ENCODE measurements around the gene LBR.

The LBR gene

DNA sequence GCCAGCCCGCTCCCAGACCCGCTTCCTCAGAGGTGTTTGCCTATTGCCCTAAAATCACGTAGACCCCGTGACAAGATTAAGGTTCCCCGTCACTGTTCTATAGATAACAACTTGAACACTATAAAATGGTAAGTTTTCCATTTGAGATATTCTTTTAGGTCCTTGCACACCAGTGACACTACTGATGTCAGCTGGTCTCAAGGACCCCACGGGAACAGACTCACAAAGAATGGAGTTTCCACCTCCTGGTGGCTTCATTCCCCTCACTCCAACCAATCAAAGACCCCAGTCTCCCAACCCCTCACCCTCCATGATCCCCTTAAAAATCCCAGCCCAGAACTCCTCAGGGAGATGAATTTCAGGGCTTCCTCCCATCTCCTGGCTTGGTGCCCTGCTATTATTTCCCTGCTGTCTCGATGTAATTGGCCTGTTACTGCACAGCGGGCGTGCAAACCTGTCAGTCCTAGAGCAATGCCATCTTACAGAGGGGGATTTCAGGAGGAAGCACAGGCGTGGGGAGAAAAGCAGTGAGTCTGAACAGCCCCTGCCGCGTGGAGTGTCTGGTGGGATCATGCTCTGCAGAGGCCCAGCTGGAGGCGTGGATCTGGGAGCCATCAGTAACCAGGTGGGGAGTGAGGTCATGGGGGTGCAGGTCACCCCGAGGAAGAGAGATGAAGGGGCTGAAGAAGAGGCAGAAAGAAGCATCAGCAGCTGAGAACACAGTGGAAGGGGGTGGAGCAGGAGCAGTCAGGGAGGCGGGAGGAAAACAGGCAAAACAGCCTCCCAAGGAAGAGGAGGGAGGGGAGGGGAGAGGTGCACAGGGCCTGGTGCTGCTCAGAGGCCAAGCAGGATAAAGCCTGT is 35.1 kb upstream of the LBR start:
- no peak for DNase-seq

DNA sequence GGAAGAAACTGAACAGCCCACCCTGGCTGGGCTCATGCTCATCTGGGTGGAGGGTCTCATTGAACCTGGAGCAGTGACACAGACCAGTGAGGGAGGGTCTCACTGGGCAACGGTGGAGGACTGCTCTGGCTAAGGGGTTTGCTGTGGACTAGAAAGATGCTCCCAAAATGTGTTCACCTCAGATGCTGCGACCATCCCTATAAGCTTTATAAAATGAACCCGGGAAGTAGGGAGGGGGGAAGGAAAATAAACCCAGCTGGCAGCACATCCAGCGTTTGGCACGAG is 34.5 kb upstream of the LBR start:
- no peak for DNase-seq

GRCh38 chr1:225461533-225462428 is 33.9 kb upstream of the LBR start:
- DNase-seq = no peak

GRCh38 chr1:225460737-225461532 is 33.1 kb upstream of the LBR start:
- DNase-seq = no peak

DNA sequence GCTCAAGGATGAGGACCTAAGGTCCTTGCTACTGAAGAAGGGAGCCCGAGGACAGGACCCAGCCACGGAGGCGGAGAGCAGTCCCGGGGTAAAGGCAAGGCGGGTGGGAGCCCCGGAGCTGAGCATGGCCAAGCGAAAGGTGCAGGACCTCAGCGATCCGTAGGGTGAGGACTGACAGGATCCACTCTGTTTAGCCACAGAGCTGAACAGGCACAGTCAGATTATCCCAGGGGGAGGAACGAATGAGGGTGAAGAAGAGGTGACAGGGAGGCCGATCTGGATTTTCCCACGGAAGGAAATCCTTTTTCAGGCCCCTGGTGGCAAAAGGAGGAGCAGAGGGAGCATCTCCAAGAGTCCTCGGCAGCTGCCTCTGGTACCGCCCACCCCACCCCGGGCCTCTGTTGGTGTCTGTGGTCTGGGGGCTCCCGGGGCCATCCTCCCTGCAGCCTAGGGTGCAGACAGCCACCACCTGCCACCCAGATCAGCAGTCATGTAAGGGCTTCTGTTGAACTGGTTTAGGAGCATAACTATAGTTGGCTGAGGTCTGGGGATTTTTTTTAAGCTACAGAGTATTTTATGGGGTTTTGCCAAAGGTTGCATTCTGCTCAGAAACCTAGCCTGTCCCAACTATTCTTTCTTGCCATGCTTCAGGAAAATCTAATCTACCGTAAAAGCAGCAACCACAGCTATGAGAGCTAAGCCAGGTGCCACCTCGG is 32.3 kb upstream of the LBR start:
- DNase-seq = no peak

DNA sequence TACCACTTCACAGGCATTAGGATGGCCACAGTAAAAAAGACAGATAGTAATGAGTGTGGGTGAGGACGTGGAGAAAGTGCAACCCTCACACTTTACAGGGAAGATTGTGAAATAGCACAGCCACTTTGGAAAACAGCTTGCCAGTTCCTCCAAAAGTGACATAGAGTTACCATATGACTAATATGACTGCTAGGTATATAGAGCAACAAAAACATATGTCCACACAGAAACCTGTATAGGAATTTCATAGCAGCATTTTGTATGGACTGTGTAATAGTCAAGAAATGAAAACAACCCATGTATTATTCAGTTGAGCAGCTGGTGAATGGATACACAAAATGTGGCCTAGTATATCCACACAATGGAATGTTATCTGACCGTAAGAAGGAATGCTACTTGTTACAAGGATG is 30.4 kb upstream of the LBR start:
- no peak for DNase-seq

DNA sequence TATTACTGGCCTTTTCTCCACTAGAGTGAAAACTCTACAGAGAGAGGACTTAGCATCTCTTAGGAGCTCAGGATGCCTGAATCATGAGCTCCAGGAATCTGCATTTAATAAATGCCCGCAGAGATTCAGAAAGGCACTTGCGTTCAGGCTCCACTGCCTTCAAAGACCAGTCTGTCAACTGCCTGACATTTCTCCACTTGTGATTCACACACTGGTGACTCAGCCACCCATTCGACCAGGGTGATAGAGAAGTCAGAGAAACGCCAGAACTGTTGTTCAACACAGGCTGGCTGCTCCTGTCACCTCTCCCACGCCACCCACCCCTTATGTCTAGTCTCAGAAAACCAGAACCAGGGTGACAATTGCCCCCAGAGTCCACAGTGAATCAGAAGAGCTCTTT is 26.9 kb upstream of the LBR start:
- no peak for DNase-seq

GRCh38 chr1:225453797-225454648 is 26.2 kb upstream of the LBR start:
- DNase-seq = no peak

DNA sequence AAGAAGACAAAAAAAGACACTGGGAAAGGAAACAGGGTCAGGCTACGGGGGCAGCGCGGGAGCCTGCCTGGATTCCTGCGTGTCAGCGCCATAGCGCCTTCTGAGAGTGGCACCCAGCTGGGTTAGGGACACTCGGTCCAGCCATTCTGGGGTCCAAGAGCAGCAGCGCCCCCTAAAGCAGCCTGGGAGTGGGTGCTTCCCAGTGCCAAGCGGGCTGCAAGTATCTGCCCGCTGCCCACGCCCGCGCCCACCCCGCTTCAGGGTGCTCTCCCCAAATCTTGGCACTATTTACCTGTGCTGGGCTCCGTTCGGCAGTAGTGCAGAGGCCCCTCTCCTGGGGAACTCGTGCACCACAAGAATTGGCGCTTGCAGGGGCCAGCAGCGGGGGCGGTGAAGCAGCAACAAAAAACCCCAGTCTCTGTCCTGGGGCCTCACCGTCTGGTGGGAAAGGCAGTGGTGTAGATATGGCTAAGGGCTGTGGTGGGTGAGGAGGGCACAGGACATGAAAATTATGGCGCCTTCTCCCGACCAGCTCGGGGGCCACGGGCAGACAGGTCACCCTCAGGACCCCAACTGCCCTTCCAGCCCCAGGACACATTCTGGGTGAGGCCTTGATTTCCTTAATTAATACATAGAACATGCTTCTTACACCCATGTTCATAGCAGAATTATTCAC is 24.1 kb upstream of the LBR start:
- DNase-seq = no peak

GRCh38 chr1:225451340-225451739 is 23.5 kb upstream of the LBR start:
- DNase-seq = no peak

- DNase-seq = no peak
Measured at GRCh38 chr1:225450491-225451191, 22.8 kb upstream of the LBR start.

DNA sequence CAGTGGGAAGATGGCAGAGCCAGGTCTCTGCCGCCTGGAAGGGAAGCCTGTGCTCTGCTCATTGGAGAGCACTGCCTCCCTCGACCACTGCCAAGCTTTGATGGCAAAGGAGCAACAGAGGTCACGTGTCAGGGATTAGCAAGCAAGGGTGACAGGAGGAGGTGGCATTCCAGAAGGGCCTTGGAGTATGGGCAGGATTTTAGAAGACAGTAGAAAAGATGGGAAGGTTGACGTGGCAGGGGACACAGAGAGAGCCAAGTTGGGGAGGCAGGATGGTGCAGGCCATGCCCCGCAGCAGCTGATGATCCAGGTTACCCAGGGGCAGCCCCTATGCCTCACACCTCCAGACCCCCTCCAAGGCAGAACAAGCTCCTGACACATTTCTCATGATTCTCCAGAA is 21.9 kb upstream of the LBR start:
- no peak for DNase-seq

GRCh38 chr1:225449261-225449660 is 21.4 kb upstream of the LBR start:
- DNase-seq = no peak

GRCh38 chr1:225448146-225448805 is 20.4 kb upstream of the LBR start:
- no peak for DNase-seq

GRCh38 chr1:225447650-225448089 is 19.8 kb upstream of the LBR start:
- DNase-seq = no peak

- DNase-seq = no peak
Measured at GRCh38 chr1:225446981-225447615, 19.3 kb upstream of the LBR start.

- no peak for DNase-seq
Measured at GRCh38 chr1:225446595-225446960, 18.7 kb upstream of the LBR start.

DNA sequence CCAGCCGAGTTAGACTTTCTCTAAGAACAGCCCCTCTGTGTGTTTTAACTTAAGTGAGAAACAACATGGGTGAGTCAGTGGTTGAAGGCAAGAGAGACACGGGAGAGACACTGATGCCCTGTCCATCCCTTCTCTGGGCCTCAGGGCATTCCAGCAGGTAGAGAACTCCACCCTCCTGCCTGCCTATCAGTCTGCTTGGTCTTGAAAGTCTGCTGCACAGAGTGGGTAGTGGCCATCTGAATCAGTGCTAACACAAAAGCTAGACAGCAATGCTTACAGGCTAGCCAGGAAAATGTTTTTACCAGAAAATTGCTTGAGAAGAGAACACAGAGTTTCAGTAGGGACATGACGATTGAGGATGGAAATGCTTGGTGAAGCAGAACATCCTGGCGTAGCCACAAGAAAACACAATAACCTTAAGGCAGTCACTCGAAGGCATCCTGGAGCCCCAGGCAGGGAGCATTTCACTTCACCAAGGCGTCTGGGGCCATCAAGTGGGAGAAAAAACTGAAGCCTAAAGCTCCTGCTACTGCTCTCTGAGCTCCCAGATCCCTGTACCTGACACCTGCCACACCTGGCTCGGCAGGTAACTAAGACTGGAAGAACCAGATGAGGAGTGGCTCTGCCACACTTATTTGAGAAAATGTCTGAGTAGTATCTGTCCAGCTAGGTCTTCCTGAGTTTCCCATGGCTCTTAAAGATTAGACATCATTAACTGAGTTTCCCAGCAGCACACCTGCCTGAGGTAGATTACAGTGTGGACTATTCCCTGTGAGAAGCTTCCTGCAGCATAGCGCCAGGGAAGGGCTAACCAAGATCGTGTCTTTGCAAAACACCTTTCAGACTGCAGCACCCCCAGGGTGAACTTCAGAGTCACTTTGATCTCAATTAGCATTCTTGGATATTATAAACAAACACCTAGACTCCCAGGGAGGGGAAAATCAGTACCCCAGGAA is 18.1 kb upstream of the LBR start:
- no peak for DNase-seq

Data from T-helper 9 cell (primary cell).